ENCODE data around the gene ATP2B3.

Gene ATP2B3

DNA sequence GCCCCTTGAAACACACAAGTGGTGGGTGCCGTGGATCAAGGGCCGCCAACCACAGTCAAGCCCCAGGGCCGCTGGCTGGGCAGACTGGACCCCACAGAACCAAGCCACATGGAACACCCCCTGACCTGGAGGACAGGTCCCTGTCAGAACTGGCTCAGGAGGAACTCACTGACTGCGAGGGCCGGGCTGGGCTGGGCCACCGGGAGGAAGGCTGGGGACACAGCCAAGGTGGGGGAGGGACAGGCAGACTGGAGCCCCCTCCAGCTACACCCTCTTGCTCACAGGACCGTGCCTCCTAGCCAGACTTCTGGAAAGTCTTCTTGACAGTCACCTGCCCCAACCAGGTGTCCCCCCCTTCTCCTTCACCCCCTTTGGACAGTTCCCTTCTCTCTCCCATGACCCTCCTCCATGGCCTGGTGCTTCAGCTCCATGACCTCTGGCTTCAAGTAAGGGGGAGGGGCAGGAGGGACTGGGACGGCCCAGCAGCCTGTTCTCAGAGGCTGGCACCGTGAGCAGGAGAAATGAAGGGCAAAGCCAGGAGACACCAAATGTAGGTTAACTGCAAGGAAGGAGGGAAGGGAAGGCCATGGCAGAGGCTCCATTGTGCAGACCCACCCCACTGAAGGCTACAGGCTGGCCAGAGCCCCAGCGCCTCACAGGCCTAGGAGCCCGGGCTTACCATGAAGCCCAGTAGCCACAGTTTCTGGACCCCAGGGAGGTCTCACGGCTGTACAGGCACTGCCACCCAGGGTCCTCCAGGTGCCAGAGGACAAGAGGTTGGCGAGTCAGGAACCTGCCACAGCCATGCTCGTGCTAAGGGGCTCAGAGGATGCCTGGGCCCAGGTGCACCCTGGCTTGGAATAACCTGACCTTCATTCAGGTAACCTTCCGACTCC lies 107.0 kb downstream of the ATP2B3 start:
- Histone ChIP-seq H2AFZ (ENCODE audit: low read depth) (no peak overlapping the region), H3K4me3 (IDR thresholded peaks at IDR 0.05; ENCODE audit: insufficient read depth, low read depth, low read length) (no peak overlapping the region), H3K27me3 (ENCODE audit: insufficient read depth, low read depth) (peaks cover 52% of the 10 kb centered on the region; the same call in 1 of the 2 replicates), H3K4me1 (ENCODE audit: low read depth, poor library complexity, severe bottlenecking) (no peaks in the 10 kb centered on the region), H3K27ac (no peak overlapping the region), H3K36me3 (ENCODE audit: insufficient read depth) (no peaks in the 10 kb centered on the region), H4K20me1 (ENCODE audit: insufficient read depth) (no peaks in the 10 kb centered on the region), H3K79me2 (ENCODE audit: insufficient read depth, low read depth) (no peaks in the 10 kb centered on the region), H3K9ac (no peak overlapping the region), H3K4me2 (no peak overlapping the region)
- TF ChIP-seq, protein P1, sequence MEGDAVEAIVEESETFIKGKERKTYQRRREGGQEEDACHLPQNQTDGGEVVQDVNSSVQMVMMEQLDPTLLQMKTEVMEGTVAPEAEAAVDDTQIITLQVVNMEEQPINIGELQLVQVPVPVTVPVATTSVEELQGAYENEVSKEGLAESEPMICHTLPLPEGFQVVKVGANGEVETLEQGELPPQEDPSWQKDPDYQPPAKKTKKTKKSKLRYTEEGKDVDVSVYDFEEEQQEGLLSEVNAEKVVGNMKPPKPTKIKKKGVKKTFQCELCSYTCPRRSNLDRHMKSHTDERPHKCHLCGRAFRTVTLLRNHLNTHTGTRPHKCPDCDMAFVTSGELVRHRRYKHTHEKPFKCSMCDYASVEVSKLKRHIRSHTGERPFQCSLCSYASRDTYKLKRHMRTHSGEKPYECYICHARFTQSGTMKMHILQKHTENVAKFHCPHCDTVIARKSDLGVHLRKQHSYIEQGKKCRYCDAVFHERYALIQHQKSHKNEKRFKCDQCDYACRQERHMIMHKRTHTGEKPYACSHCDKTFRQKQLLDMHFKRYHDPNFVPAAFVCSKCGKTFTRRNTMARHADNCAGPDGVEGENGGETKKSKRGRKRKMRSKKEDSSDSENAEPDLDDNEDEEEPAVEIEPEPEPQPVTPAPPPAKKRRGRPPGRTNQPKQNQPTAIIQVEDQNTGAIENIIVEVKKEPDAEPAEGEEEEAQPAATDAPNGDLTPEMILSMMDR (conservative IDR thresholded peaks at IDR 0.05; ENCODE audit: low read depth, low read length): no peak

DNA sequence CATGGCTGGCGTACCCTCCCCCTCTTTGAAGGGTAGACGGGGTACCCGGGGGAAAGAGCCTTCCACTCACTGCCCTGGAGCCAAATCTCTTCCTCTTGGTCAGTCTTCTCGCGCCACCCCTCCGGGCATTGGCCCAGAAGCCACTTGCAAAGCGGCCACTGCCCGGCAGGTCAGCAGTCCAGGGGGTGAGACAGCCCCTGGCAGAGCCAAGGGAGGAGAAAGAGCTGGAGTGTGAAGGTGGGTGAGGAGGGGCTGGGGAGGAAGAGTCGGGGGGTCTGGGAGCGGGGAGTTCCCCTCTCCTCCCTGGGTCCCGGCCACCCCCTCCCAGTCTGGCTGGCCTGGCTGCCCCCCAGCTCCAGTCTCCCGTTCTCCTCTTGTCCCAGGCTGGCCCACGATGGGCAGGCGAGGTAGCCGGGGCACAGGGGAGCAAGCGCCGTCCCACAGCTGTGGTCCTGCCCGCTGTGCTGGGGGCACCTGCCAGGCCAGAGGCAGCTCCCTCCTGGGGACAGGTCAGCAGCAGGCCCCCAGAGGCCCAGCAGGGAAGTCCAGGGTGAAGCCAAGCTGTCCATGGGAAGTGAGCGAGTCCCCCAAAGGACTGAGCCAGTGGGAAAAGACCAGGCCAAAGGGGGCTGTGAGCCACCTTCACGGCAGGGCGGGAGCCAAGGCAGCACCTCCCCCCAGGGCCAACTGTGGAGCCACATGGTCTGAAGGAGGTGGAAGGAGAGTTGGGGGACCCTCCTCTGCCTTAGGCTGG lies 108.0 kb downstream of the ATP2B3 start:
- Histone ChIP-seq H3K27me3 (ENCODE audit: insufficient read depth, low read depth) (peaks cover 61% of the 10 kb centered on the region), H3K36me3 (ENCODE audit: insufficient read depth) (no peaks in the 10 kb centered on the region), H3K9ac (no peak overlapping the region), H3K4me2 (no peak overlapping the region), H3K4me3 (IDR thresholded peaks at IDR 0.05; ENCODE audit: insufficient read depth, low read depth, low read length) (no peak overlapping the region), H3K79me2 (ENCODE audit: insufficient read depth, low read depth) (no peaks in the 10 kb centered on the region), H3K27ac (no peak overlapping the region), H3K4me1 (ENCODE audit: low read depth, poor library complexity, severe bottlenecking) (no peaks in the 10 kb centered on the region), H4K20me1 (ENCODE audit: insufficient read depth) (no peaks in the 10 kb centered on the region), H2AFZ (ENCODE audit: low read depth) (no peak overlapping the region)
- TF ChIP-seq, protein P1 (conservative IDR thresholded peaks at IDR 0.05; ENCODE audit: low read depth, low read length): no peak

DNA sequence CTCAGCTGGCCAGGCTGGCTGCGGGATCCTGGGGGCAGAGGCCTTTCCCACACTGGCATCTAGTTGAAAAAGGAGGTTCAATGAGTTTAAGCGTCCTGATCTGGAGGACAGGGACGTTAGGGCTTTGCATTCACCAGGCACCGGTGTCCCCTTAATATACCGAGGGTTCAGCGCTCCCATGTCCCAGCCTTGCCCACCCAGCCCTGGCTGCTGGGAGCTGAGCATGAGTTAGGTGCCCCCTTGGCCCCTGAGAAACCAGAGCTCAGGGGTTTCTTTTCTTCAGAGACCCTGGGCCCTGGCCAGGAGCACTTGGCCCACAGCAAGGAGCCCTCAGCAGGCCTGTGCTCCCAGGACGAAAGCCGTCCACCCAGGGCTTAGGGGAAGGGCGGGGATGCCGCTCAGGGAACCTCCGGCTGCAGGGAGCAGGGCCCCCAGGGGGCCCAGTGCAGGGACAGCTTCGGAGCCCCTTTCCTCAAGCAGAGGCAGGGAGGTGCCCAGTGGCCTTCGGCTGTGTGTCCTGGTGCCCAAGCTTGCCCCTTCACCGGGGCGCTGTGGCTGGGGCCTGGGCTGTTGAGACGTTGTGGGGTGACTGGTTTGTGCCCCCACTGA lies 108.7 kb downstream of the ATP2B3 start:
- Histone ChIP-seq H3K4me2 (no peak overlapping the region), H3K27ac (no peak overlapping the region), H3K79me2 (ENCODE audit: insufficient read depth, low read depth) (no peaks in the 10 kb centered on the region), H4K20me1 (ENCODE audit: insufficient read depth) (no peaks in the 10 kb centered on the region), H3K4me3 (IDR thresholded peaks at IDR 0.05; ENCODE audit: insufficient read depth, low read depth, low read length) (no peak overlapping the region), H2AFZ (ENCODE audit: low read depth) (no peak overlapping the region), H3K27me3 (ENCODE audit: insufficient read depth, low read depth) (peaks cover 68% of the 10 kb centered on the region), H3K9ac (no peak overlapping the region), H3K4me1 (ENCODE audit: low read depth, poor library complexity, severe bottlenecking) (no peaks in the 10 kb centered on the region), H3K36me3 (ENCODE audit: insufficient read depth) (no peaks in the 10 kb centered on the region)
- TF ChIP-seq, protein P1 (conservative IDR thresholded peaks at IDR 0.05; ENCODE audit: low read depth, low read length): no peak

DNA sequence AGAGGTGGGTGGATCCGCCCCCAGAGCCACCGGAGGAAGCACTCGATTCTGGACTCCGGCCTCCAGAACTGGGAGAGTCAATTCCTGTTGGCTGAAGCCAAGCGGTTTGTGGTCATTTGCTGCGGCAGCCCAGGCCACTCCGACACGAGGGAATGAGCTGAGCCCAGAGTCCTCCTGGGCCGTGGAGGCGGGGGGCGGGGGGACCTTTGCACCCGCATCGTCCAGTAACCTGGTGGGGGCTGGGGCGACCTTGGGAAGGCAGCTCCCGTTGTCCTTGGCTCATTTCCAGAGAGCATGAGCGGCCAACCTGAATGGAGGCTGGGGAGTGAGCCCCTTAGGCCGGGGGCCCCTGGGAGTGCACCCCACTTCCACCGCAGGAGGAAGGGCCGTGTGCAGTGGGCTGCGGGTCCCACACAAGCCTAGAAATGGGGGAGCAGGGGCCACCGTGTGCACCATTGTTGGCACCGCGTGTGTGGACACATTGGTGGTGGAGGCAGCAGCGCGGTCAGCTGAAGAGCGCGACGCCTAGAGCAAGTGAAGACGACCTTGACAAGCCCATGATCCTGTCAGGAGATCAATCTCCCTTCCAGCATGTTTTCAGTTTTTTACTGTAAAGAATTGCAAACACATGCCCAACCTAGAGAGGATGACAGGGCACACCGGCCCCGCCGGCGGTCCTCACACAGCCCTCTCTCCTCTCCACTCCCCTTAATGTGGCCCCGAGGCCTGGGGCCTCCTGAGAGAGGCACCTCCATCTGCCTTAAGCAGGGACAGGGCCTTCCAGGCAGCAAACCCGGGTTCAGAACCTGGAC lies 109.6 kb downstream of the ATP2B3 start:
- TF ChIP-seq, protein P1 (conservative IDR thresholded peaks at IDR 0.05; ENCODE audit: low read depth, low read length): no peak
- Histone ChIP-seq H3K4me1 (ENCODE audit: low read depth, poor library complexity, severe bottlenecking) (no peaks in the 10 kb centered on the region), H3K4me2 (no peak overlapping the region), H3K27ac (no peak overlapping the region), H3K27me3 (ENCODE audit: insufficient read depth, low read depth) (peaks cover 75% of the 10 kb centered on the region), H2AFZ (ENCODE audit: low read depth) (no peak overlapping the region), H3K9ac (no peak overlapping the region), H3K79me2 (ENCODE audit: insufficient read depth, low read depth) (no peaks in the 10 kb centered on the region), H3K4me3 (IDR thresholded peaks at IDR 0.05; ENCODE audit: insufficient read depth, low read depth, low read length) (no peak overlapping the region), H3K36me3 (ENCODE audit: insufficient read depth) (no peaks in the 10 kb centered on the region), H4K20me1 (ENCODE audit: insufficient read depth) (no peaks in the 10 kb centered on the region)

Measured in KMS-11 (cell line).